NOMO-1 (cell line): Measurements from ENCODE around the gene ARPC5.
"Not testable (repeated sequence)": the region's sequence is repeated elsewhere in the genome, so short reads cannot be mapped to it uniquely, and the experiment has no call there.

Experiments
- DNase-seq, 2 experiments: peaks; one replicate each; lab custom pipeline; 2025; ENCODE audit not compliant: unreplicated experiment in 2 of 2; lab: John Stamatoyannopoulos, UW

The ARPC5 gene

DNA sequence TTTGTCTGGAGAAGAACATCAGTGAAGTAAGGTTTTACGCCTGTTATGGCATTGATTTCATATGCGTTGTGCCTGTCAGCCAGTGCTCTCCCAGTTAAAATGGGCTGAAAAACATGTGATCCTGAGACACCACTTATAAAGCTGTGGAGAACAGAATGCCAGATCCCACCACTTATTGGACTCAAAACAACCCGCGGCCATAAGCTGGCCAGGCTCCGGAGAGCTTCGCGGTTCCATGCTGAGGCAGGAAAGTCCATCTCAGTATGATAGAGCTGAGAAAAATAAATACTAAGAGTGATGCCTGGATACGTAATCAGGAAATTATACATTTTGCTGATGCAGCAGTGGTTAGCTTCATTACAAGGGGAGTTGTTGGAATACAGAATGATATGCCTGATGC is 12.5 kb upstream of the ARPC5 start:
- DNase-seq = no peak

DNA sequence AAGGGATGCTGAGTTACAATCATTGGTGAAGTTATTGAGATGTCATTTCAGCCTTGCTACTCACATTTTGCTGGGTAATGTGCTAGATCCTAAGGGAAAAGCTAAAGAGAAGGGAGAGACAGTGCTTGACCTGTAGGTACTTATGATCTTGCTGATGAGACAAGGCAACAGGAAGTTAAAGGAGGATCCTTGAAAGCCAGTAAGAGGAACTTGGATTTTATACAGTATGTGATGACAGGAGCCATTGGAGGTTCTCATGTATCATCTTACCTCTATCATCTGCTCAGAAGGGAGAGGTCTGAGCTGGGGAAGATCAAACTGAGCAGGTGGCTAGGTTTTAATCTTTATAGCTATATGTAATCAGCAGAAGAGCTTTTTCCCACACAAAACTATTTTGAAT is 11.2 kb upstream of the ARPC5 start:
- peak in 1 of 2 experiments; percentile 28 for DNase-seq

DNA sequence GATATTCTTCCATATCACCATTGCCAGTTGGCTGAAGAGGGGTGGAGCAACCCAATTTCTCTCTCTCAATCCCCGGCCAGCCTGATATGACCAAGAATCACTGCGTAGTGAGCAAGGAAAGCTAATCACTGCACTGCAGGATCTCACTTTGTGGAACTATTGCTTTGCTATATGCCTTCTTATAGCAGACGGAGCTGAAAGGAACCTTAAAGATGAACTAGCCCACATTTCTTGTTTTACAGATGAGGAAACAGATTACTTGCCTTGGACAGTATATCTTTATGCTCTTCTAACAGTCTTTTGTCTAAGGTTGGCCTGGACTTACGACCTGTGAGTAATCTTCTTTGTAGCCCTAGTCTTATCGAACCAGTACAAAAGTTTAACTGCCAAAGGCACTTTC is 9.9 kb upstream of the ARPC5 start:
- no peak for DNase-seq

DNA sequence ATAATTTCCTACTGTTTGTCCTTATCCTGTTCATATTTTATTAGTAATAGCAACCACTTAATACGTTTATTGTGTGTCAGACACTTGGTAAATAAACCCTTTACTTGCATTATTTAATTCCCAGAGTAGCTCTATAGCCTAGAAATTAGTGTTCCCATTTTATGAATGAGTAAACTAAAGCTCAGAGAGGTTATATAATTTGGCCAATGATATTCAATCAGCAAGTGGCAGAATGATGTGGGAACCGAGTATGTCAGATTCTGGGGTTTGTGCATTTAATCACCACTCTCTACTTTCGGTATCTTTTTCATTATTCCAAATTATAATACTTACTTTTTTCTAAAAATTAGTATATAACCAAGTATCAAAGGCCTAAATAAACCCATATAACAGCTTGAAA is 6.6 kb upstream of the ARPC5 start:
- DNase-seq = no peak

GRCh38 chr1:183640193-183640592 is 4.6 kb upstream of the ARPC5 start:
- no peak for DNase-seq

GRCh38 chr1:183638649-183639387 is 3.2 kb upstream of the ARPC5 start:
- DNase-seq = peak; percentile 54 to 86

DNA sequence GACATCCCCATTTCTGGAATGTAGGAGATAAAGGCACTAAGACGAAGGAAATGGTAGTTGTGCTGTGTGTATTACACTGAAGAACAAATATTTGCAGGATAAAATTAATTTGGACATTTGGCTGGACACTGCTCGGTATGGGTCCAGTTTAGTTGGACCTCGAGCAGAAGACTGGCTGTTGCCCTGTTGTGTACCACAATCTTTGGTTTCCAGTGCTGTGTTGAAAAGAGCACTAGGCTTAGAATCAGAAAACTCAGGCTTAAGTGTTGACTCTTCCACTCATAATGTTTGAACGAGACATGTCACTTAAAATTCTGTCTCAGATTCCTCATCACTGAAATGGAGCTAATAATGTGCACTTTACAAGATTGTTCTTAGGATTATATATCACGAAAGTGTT is 1.2 kb upstream of the ARPC5 start:
- DNase-seq = no peak

- DNase-seq = no peak
Measured at GRCh38 chr1:183636334-183636682, 725 bp upstream of the ARPC5 start.

DNA sequence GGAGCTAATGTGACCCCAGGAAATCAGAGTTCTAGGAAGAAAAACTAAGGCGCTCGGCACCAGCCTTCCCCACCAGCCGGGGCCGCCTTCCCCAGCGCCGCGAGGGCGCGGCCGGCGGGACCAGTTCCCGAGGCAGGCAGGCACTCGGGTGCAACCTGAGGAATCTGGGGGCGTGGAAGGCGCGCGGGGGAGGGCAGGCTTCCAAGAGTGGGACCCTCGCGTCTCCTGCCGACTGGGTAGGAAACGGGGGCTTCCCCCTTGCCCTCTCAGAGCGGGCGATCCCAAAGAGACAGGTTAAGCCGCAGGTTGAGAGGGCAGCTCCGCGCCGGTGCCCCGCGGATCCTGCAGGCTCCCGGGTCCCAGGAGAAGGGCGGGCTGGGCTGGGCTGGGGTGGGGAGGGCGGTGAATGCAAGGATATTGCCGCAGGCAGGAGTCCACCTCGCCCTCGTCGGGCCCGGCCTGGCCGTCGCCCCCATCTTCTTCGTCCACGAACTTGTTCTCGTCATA is 431 bp downstream of the ARPC5 start:
- DNase-seq = no peak

DNA sequence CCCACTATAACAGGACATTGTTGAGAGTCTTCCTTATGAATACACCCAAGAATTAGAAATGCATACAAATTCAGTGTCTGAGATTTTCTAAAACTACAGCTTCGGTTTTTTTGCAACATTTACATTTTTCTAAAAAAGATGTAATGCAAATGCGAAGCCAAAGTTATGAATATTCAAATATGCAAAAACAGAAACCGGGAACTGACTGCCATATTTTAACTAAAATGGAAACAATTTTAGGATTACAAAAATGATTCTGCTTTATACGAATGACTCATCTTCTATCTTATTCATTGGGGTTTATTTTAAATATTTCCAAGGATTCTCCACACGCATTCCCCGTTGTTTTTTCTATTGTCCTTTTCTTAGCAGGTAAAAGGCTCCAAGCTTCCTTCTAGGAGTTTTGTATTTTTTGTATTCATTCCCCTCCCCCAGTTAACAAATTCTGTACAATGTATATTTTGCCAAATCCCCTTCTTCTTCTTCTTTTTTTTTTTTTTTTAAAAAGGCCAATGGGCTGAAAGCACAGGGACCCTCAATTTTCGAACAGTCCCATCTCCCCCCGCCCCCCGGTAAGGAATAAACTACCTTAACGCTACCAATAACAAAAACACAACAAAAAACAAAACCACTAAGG is 1.0 kb downstream of the ARPC5 start:
- no peak for DNase-seq

DNA sequence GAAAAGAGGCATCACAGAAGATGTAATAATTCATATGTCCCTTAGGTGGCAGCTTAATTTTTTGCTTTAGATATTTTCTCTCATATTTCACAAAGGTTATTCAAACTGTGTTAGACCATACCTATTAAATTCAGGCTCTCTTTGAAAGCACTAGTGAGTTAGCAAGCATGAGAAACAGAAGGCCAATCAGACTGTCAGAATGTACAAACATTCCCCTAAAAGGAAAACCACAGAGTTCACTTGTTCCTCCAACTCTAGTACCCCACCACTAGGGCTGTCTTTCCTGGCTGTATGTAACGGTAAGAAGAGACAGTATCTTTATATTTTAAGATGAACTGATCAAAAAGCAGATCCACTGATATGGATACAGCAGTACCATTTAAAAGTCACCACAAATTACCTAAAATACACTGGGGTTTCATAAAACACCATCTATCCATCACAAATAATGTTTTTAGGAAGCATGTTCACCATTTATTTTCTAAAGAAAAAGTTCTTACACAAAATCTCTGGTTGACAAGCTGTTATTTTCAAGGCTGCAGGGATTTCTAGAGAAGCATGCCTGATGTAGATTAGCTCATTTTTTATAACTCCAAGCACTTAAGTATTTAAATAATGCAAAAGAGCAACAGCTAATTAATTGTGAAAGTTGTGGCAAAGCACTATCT is 1.8 kb downstream of the ARPC5 start:
- DNase-seq = peak; percentile 63 to 64

DNA sequence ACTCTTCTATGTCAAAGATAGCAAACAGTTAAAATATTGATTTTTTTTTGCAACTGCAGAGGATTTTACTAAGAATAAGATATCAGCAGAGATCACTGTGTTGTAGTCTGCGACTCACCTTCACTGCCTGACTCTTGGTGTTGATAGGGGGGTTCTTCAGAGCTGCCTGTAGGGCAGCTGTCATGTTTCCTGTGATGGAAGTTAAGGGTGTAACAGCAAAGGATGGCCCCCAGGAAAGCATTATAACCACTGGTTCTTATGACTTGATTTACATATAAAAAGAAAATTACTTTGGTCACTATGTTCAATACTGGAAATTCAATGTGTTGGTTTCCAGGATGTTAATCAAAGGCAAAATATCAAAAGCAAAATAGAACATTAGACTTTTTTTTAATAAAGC is 2.6 kb downstream of the ARPC5 start:
- no peak for DNase-seq

DNA sequence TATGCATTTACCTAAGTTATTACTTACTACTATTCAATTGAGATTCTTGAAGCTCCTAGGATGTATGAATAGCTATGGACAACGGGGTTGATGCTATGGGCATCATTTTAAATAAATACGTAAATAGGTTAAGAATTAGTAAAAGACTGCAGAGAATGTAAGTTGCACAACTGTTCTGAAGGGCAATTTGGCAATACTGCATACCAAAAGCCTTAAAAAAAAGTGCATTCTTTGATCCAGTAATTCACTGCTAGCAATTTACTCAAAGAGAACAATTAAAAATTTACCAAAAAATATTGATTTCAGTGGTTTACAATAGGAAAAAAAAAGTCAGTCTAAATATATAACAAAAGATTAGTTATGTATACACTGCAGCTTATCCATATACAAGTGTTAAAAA is 3.5 kb downstream of the ARPC5 start:
- DNase-seq = no peak

GRCh38 chr1:183630748-183631147 is 4.8 kb downstream of the ARPC5 start:
- no peak for DNase-seq

DNA sequence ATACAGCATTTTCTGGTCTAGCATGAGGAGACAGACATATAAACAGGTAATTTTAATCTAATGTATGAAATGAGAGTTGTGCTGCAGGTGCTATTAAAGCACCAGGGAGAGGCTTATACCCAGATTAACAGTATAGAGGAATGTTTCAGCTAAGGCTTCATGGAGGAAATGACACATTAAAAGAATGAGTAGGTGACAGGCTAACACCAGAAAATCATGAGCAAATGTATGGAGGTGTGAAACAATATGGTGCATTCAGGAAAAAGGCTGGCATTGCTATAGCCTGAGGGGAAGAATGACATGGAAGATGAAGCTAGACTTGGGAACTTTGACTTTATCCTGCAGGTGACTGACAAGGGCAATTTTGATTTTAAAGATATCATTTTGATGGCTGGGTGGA is 7.0 kb downstream of the ARPC5 start:
- DNase-seq = no peak

- DNase-seq = peak in 1 of 2 experiments; percentile 49
Measured at GRCh38 chr1:183626236-183626635, 9.3 kb downstream of the ARPC5 start.

GRCh38 chr1:183622884-183623785 is 12.4 kb downstream of the ARPC5 start:
- DNase-seq = peak; percentile 22 to 65

DNA sequence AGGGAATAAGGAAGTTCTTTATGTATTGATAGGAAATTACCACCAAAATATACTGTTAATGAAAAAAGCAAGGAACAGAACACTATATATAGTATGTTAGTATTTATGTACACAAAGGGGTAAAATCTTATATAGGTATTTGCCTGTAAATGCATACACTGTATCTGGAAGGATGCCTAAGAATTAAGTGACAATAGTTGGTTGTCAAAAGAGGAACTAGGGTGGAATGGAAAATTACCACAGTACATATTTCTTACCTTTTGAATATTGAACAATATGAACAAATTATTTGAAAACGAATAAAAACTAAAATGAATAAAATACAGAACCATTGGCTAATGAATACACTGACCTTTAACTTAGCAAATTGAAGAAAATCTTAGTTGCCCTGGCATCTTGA is 13.6 kb downstream of the ARPC5 start:
- peak in 1 of 2 experiments; percentile 59 for DNase-seq

GRCh38 chr1:183620311-183620710 is 15.3 kb downstream of the ARPC5 start:
- no peak for DNase-seq

DNA sequence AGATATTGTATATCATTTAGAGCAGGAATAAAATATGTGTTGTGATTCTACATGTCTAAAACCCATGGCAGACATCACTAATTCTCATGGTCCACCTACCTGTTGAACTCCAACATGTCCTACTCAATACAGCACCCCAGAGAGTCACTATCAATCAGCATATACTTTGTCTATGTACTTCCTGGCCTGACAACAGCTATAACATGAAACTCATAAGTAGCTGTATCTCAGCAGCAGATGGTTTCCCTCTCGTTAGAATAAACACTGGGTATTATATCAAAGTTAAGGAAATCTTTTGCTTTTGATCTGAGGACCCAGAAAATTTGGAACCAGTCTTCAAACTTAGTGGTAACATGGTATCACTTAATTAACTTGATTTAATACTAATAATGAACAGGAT is 15.8 kb downstream of the ARPC5 start:
- no peak for DNase-seq

DNA sequence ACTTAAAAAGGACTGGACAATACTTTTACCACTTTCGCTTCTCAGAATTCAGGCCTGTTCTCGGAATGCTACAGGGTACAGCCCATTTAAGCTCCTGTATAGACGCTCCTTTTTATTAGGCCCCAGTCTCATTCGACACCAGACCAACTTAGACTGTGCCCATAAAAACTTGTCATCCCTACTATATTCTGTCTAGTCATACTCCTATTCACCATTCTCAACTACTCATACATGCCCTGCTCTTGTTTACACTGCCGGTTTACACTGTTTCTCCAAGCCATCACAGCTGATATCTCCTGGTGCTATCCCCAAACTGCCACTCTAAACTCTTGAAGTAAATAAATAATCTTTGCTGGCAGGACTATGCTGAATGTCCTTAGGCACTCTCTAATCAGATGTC is 17.4 kb downstream of the ARPC5 start:
- DNase-seq = not testable (repeated sequence)
